HCT116 (cell line): ENCODE results near the gene ACTR6. TPM values are rescaled to one million over a fixed set of nuclear protein-coding genes. Genes with fewer than 3 reads are reported as not detected.

ENCODE experiments used
- ATAC-seq: fragments of 200-7000 bp; cut with Tn5 transposase; 2 replicates; pipeline ENCODE4 v1.9.1; 2020; ENCODE audit warnings: mild to moderate bottlenecking, moderate library complexity
- BruUV-seq: library from RNA; stranded (reverse); fragments of 400-500 nt; replicated peaks from 2 replicates; lab custom pipeline; 2021; lab: Mats Ljungman, UMichigan
- CTCF ChIA-PET: fragments of 300-600 bp; sonication (Branson Sonifier 250); formaldehyde crosslinking; loops from one replicate; lab custom pipeline; 2021; ENCODE audit warnings: antibody characterized with exemption; lab: Charles Lee
- POLR2A ChIA-PET: fragments of 300-600, 350-600 bp; sonication (Branson Sonifier 250); formaldehyde crosslinking; loops from one replicate; lab custom pipeline; 2021; ENCODE audit warnings: antibody characterized with exemption; lab: Charles Lee
- RAD21 ChIA-PET, 2 experiments: fragments of 300-600 bp; sonication (Branson Sonifier 250); formaldehyde crosslinking; loops; one replicate each; lab custom pipeline; 2023; ENCODE audit warnings: low total read pairs in 2 of 2; ENCODE audit not compliant: uncharacterized antibody in 2 of 2, unreplicated experiment in 2 of 2, low non-redundant PET in 1 of 2; lab: Charles Lee
- DNase-seq: peaks from one replicate; pipeline ENCODE4 v3.0.0-alpha.2; 2010; ENCODE audit warnings: low read depth, low spot score
- H2AFZ ChIP-seq: fragments of 200-600 bp; shearing (Covaris generic), sonication (generic); 2 replicates; pipeline ENCODE4 v1.6.1; 2017; ENCODE audit warnings: low read depth, mixed run types, mixed read lengths, antibody characterized with exemption, low read length; ENCODE audit not compliant: poor library complexity, severe bottlenecking
- H3K27ac ChIP-seq: 2 replicates; pipeline ENCODE4 v1.5.1; 2012; ENCODE audit warnings: low read depth, low read length
- H3K27me3 ChIP-seq: fragments of 200-600 bp; sonication (generic); 2 replicates; pipeline ENCODE4 v1.6.1; 2016; ENCODE audit warnings: mixed run types, low read length, mixed read lengths; ENCODE audit not compliant: insufficient read depth
- H3K36me3 ChIP-seq, 2 experiments: fragments of 200-500 bp in 1 of 2; fragments of 200-600 bp in 1 of 2; sonication (Bioruptor generic) in 1 of 2; sonication (generic) in 1 of 2; 2 replicates each; pipeline versions ENCODE4 v1.5.1 to v1.6.1; 2014 to 2016; ENCODE audit warnings: low read length in 2 of 2, inconsistent platforms in 1 of 2, mixed read lengths in 1 of 2, mixed run types in 1 of 2; ENCODE audit not compliant: insufficient read depth in 2 of 2, control insufficient read depth in 1 of 2
- H3K4me1 ChIP-seq, 2 experiments: fragments of 200-600 bp in 1 of 2; sonication (generic) in 1 of 2; 2 replicates each; pipeline versions ENCODE4 v1.5.1 to v1.6.1; 2012 to 2017; ENCODE audit warnings: low read length in 2 of 2, inconsistent platforms in 1 of 2, mild to moderate bottlenecking in 1 of 2, mixed read lengths in 1 of 2, mixed run types in 1 of 2, moderate library complexity in 1 of 2; ENCODE audit not compliant: insufficient read depth in 2 of 2, control insufficient read depth in 1 of 2
- H3K4me2 ChIP-seq: fragments of 200-600 bp; sonication (generic); 2 replicates; pipeline ENCODE4 v1.6.1; 2017; ENCODE audit warnings: mixed run types, low read length, mixed read lengths
- H3K4me3 ChIP-seq, 2 experiments: fragments of 200-600 bp in 1 of 2; sonication (generic) in 1 of 2; replicated peaks in 1 of 2; 2 replicates each; pipeline ENCODE4 v1.5.1; 2011 to 2016; ENCODE audit warnings: low read length in 2 of 2, control low read depth in 1 of 2, low read depth in 1 of 2, mild to moderate bottlenecking in 1 of 2, mixed read lengths in 1 of 2, mixed run types in 1 of 2
- H3K79me2 ChIP-seq: fragments of 200-600 bp; sonication (generic); 2 replicates; pipeline ENCODE4 v1.6.1; 2017; ENCODE audit warnings: mild to moderate bottlenecking, mixed run types, low read length, moderate library complexity, mixed read lengths; ENCODE audit not compliant: insufficient read depth
- H3K9ac ChIP-seq: fragments of 200-600 bp; sonication (generic); 2 replicates; pipeline ENCODE4 v1.6.1; 2016; ENCODE audit warnings: low read length, mixed read lengths
- H3K9me2 ChIP-seq: fragments of 200-600 bp; sonication (generic), shearing (Covaris generic); 2 replicates; pipeline ENCODE4 v1.6.1; 2017; ENCODE audit warnings: mixed run types, mild to moderate bottlenecking, moderate library complexity; ENCODE audit not compliant: insufficient read depth
- H3K9me3 ChIP-seq, 2 experiments: fragments of 200-500 bp in 1 of 2; fragments of 200-600 bp in 1 of 2; sonication (Bioruptor generic) in 1 of 2; sonication (generic) in 1 of 2; 2 replicates each; pipeline ENCODE4 v1.6.1; 2014 to 2017; ENCODE audit warnings: low read length in 2 of 2, mixed read lengths in 2 of 2, inconsistent platforms in 1 of 2, low read depth in 1 of 2, mild to moderate bottlenecking in 1 of 2, mixed run types in 1 of 2, moderate library complexity in 1 of 2; ENCODE audit not compliant: control insufficient read depth in 1 of 2, insufficient read depth in 1 of 2
- H4K20me1 ChIP-seq: fragments of 200-600 bp; sonication (generic), shearing (Covaris generic); 2 replicates; pipeline ENCODE4 v1.6.1; 2017; ENCODE audit warnings: mixed run types, mild to moderate bottlenecking, moderate library complexity; ENCODE audit not compliant: insufficient read depth
- CBX3 ChIP-seq: IDR thresholded peaks from 2 replicates; pipeline ENCODE4 v1.6.1; 2012; ENCODE audit warnings: low read depth
- CEBPB ChIP-seq: IDR thresholded peaks from 2 replicates; pipeline ENCODE4 v1.6.1; 2012; ENCODE audit warnings: low read depth
- CTCF ChIP-seq, 3 experiments: fragments of 200-600 bp in 1 of 3; sonication (generic) in 1 of 3; IDR thresholded peaks in 2 of 3; conservative IDR thresholded peaks in 1 of 3; 2 replicates each; pipeline ENCODE4 v1.5.1; 2012 to 2017; ENCODE audit warnings: low read depth in 2 of 3, low read length in 2 of 3, antibody characterized with exemption in 1 of 3, borderline replicate concordance in 1 of 3, control low read depth in 1 of 3, mild to moderate bottlenecking in 1 of 3, mixed read lengths in 1 of 3, mixed run types in 1 of 3, moderate library complexity in 1 of 3; ENCODE audit not compliant: insufficient read depth in 1 of 3
- EGR1 ChIP-seq: IDR thresholded peaks from 2 replicates; pipeline ENCODE4 v1.6.1; 2012; ENCODE audit warnings: low read depth
- ELF1 ChIP-seq: IDR thresholded peaks from 2 replicates; pipeline ENCODE4 v1.6.1; 2012; ENCODE audit warnings: low read depth, borderline replicate concordance
- EZH2 ChIP-seq: fragments of 200-600 bp; sonication (generic); IDR thresholded peaks from 2 replicates; pipeline ENCODE4 v1.6.1; 2017; ENCODE audit warnings: antibody characterized with exemption, mixed run types
- EZH2phosphoT487 ChIP-seq: fragments of 200-600 bp; IDR thresholded peaks from 2 replicates; pipeline ENCODE4 v1.6.1; 2018; ENCODE audit warnings: antibody characterized with exemption, borderline replicate concordance
- FOSL1 ChIP-seq: IDR thresholded peaks from 2 replicates; pipeline ENCODE4 v1.6.1; 2012; ENCODE audit warnings: low read depth
- JUND ChIP-seq: IDR thresholded peaks from 2 replicates; pipeline ENCODE4 v1.6.1; 2012
- POLR2A ChIP-seq: IDR thresholded peaks from 2 replicates; pipeline ENCODE4 v1.7.0; 2011; ENCODE audit warnings: borderline replicate concordance; ENCODE audit not compliant: insufficient read depth, insufficient read length; ENCODE audit errors: extremely low read depth
- POLR2AphosphoS5 ChIP-seq: IDR thresholded peaks from 2 replicates; pipeline ENCODE4 v1.6.1; 2011; ENCODE audit warnings: mild to moderate bottlenecking, low read depth, low read length, moderate library complexity
- RAD21 ChIP-seq: IDR thresholded peaks from 2 replicates; pipeline ENCODE4 v1.6.1; 2012; ENCODE audit warnings: low read depth, mild to moderate bottlenecking
- SIN3A ChIP-seq: IDR thresholded peaks from 2 replicates; pipeline ENCODE4 v1.6.1; 2012; ENCODE audit warnings: low read depth
- SP1 ChIP-seq: IDR thresholded peaks from 2 replicates; pipeline ENCODE4 v1.6.1; 2012; ENCODE audit warnings: low read depth
- SRF ChIP-seq: IDR thresholded peaks from 2 replicates; pipeline ENCODE4 v1.6.1; 2012; ENCODE audit warnings: low read depth
- YY1 ChIP-seq: IDR thresholded peaks from 2 replicates; pipeline ENCODE4 v1.6.1; 2011; ENCODE audit warnings: low read length, low read depth, moderate library complexity, mild to moderate bottlenecking; ENCODE audit not compliant: insufficient replicate concordance; ENCODE audit errors: extremely low read depth
- ZBTB33 ChIP-seq: IDR thresholded peaks from 2 replicates; pipeline ENCODE4 v1.6.1; 2011; ENCODE audit warnings: mild to moderate bottlenecking, low read length, moderate library complexity; ENCODE audit not compliant: insufficient replicate concordance; ENCODE audit errors: extremely low read depth
- ZFX ChIP-seq: fragments of 450-650 bp; IDR thresholded peaks from 2 replicates; pipeline ENCODE4 v1.6.1; 2017
- ZNF274 ChIP-seq: fragments of 200-500 bp; sonication (Bioruptor generic); IDR thresholded peaks from 2 replicates; pipeline ENCODE4 v1.6.1; 2014; ENCODE audit warnings: mild to moderate bottlenecking, low read depth, low read length, inconsistent platforms
- intact Hi-C: fragments of 100-400 bp; cut with micrococcal nuclease; formaldehyde crosslinking; loops from 2 replicates; pipeline ENCODE4 v1.10.0; 2022
- total RNA-seq: library from RNA; stranded (reverse); gene quantifications from one replicate; pipeline ENCODE4 v1.2.1, GENCODE V29; 2021; ENCODE audit not compliant: unreplicated experiment

ACTR6 gene
- total RNA-seq, 1 experiment from 2014 or later = 40.4 TPM

GRCh38 chr12:100243137-100243536 is 42.5 kb downstream of the ACTR6 start:
- no peak overlapping the region for H3K4me3 ChIP-seq
- no peaks in the 10 kb centered on the region for H3K79me2 ChIP-seq
- H3K9ac ChIP-seq = no peak overlapping the region
- DNase-seq = no peak
- CTCF ChIA-PET = no interaction called here
- H3K4me1 ChIP-seq = no peaks in the 10 kb centered on the region
- no peaks in the 10 kb centered on the region for H4K20me1 ChIP-seq
- H3K36me3 ChIP-seq = no peaks in the 10 kb centered on the region
- no TSS peak for BruUV-seq
- no peaks in the 10 kb centered on the region for H3K27me3 ChIP-seq
- intact Hi-C loops = no loop called here
- no peak for ATAC-seq
- no peaks in the 10 kb centered on the region for H3K9me3 ChIP-seq
- RAD21 ChIA-PET = no interaction called here
- TF ChIP-seq CEBPB (no peak), ZNF274 (no peak), EZH2phosphoT487 (no peak), POLR2A (no peak), ZFX (no peak), ZBTB33 (no peak), EZH2 (no peak), SIN3A (no peak), EGR1 (no peak), ELF1 (no peak), RAD21 (no peak), YY1 (no peak), FOSL1 (no peak), CBX3 (no peak), CTCF (IDR thresholded peaks at IDR 0.05 in 2 of 3, conservative IDR thresholded peaks at IDR 0.05 in 1 of 3; ENCODE audit: borderline replicate concordance in 1 of 3, insufficient read depth in 1 of 3, low read depth in 2 of 3, low read length in 2 of 3) (no peak), SP1 (no peak), JUND (no peak), POLR2AphosphoS5 (no peak), SRF (no peak)
- no peaks in the 10 kb centered on the region for H3K9me2 ChIP-seq
- no peak overlapping the region for H2AFZ ChIP-seq
- POLR2A ChIA-PET = no interaction called here
- H3K27ac ChIP-seq = no peak overlapping the region
- H3K4me2 ChIP-seq = no peak overlapping the region
